Adrenal gland (tissue), 5 donors: Measurements from ENCODE around the gene RPEL1.

ENCODE experiments used
- POLR2A ChIP-seq, 2 donors: fragments of 450-650 bp; IDR thresholded peaks; one replicate each; pipeline ENCODE4 v1.6.1; 2017; ENCODE audit warnings: antibody characterized with exemption in 2 of 2, mild to moderate bottlenecking in 2 of 2, moderate library complexity in 1 of 2
- TF ChIP-seq, protein P1 (sequence below), 6 experiments: fragments of 450-650 bp in 4 of 6; fragments of 200-600 bp in 2 of 6; sonication (generic) in 1 of 6; IDR thresholded peaks; 1 replicate in 5 of 6; 2 replicates in 1 of 6; pipeline versions ENCODE4 v1.5.1 to v1.8.0; 2016 to 2021; ENCODE audit warnings: antibody characterized with exemption in 6 of 6, mild to moderate bottlenecking in 2 of 6, moderate library complexity in 1 of 6
- donor health status: DM: no; HTN: no; CAD: no.

DNA sequence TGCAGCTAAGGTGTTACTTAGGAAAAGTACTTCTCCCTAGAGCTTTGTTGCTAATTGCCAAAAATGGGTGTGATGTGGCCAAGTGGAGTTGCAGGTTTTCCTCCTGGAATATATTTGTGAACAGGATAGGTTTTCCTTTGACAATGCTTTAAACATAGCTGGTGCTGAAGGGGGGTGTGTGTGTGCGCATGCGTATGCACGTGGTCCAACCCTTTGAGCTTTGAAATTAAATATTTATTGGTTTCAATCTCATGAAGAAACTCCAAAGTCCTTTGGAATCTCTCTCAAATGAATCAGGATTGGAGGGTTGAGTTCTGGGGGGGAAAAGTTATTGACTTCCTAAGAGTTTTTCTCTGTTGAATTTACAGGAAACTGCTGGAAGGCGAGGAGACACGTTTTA lies 42.3 kb downstream of the RPEL1 start:
- TF ChIP-seq, protein P1, sequence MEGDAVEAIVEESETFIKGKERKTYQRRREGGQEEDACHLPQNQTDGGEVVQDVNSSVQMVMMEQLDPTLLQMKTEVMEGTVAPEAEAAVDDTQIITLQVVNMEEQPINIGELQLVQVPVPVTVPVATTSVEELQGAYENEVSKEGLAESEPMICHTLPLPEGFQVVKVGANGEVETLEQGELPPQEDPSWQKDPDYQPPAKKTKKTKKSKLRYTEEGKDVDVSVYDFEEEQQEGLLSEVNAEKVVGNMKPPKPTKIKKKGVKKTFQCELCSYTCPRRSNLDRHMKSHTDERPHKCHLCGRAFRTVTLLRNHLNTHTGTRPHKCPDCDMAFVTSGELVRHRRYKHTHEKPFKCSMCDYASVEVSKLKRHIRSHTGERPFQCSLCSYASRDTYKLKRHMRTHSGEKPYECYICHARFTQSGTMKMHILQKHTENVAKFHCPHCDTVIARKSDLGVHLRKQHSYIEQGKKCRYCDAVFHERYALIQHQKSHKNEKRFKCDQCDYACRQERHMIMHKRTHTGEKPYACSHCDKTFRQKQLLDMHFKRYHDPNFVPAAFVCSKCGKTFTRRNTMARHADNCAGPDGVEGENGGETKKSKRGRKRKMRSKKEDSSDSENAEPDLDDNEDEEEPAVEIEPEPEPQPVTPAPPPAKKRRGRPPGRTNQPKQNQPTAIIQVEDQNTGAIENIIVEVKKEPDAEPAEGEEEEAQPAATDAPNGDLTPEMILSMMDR (IDR thresholded peaks at IDR 0.05): no peak
- no peak for TF ChIP-seq POLR2A (IDR thresholded peaks at IDR 0.05)
